ENCODE data around the gene ARHGAP23. TPM values are rescaled to one million over a fixed set of nuclear protein-coding genes. Genes with fewer than 3 reads are reported as not detected.
"Not testable (repeated sequence)": the region's sequence is repeated elsewhere in the genome, so short reads cannot be mapped to it uniquely, and the experiment has no call there.

Gene ARHGAP23
- total RNA-seq, 1 experiment from 2014 or later, result 34.6 TPM

DNA sequence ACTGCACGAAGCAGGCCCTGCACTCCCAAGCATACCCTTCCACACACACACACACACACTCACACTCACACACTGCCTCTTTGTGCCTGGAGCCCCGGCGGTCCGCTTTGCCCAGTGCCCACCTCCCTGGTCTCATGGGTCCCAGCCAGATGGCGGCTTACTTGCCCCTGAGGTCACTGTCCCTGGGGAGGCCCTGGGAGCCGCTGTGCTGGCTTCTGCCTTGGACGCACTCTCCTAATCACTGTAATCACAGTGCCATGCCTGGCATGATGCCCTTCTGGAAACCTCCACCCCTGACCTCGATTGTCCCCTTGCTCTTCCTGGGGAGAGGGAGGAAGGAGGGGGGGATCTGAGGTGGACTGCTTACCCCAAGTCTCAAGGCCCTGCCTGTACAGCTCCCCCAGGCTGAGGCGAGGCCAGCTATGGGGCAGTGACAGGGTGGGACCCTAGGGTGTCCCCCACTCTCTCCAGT lies 36.0 kb downstream of the ARHGAP23 start:
- H3K9me3 ChIP-seq, result no peaks in the 10 kb centered on the region
- peak; percentile 91 for DNase-seq
- no peaks in the 10 kb centered on the region for H3K27me3 ChIP-seq
- peak overlapping the region; percentile 24 for H3K4me3 ChIP-seq
- peaks cover 85% of the 10 kb centered on the region for H3K36me3 ChIP-seq

DNA sequence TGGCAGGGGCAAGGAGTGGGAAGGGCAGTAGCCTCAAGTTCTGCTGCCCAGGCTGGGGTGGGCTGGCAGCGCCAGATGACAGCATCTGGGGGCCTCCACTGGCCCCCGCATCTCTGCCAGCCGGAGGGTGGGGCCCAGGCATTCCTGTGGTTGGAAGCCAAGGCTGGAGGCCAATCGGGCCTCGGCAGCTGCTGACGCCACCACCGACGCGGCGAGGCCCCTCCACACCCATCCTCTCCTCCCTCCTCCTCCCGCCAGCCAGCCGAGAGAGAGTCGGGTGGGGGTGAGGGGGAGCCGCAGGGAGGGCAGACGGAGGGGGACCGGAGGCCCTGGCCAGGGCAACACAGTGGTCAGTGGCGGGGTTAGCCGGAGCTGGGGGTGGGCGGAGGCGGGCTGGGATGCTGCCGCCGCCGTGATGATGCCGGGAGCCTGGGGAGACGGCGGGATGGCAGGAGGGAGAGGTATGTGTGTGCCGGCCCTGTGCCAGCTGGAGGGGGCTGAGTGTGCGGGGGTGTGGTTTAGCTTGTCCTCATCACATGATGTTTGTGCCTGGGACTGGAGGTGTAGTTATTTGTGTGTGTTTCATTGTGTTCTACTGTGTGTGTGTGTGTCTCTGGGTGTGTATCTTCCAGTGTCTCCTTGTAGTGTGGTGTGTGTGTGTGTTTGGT lies 36.6 kb downstream of the ARHGAP23 start:
- DNase-seq, result peak; percentile 98
- peak overlapping the region; percentile 24 for H3K4me3 ChIP-seq
- H3K9me3 ChIP-seq, result no peaks in the 10 kb centered on the region
- H3K27me3 ChIP-seq, result no peaks in the 10 kb centered on the region
- H3K36me3 ChIP-seq, result peaks cover 85% of the 10 kb centered on the region

DNA sequence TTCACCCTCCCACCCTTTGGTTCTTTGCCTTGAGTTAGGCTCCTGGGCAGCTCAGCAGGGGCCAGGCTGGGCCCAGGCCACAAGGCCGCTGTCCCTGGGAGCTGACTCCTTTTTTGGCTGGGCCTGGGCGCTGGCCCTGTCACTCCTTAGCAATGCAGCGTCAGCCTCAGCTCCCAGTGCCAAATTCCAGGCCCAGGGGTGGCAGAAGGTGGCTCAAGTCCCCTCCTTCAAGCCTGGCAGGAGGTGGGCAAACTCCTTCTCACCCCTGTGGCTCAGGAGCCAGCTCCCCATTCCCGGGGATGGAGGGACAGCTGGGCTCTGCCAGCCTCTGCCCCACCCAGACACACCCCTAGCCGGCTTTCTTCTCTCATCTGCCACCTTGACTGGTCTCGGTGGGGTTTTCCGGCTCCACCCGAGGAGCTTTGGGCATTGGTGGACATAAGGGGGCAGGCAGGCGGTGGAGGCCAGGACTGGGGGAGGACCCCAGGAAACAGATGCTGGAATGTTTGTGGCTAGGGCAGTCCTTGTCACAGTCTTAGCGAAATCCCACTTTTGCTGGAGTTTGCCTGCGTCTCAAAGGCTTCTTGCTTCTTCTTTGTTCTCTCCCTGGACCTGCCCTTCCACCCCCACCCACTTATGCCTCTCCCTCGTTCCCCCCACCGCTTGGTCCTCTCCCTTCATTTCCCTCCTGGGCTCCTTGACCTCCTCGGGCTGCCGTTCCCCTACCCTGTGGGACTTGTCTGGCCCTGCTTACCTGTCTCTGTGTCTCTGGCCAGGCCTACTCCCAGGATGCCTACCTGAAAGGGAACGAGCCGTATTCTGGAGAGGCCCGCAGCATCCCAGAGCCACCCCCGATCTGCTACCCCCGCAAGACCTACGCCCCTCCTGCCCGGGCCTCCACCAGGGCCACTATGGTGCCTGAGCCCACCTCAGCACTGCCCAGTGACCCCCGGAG lies 37.4 kb downstream of the ARHGAP23 start:
- Histone ChIP-seq H3K27me3 (no peaks in the 10 kb centered on the region), H3K36me3 (peaks cover 84% of the 10 kb centered on the region)
- peak; percentile 97 for DNase-seq

DNA sequence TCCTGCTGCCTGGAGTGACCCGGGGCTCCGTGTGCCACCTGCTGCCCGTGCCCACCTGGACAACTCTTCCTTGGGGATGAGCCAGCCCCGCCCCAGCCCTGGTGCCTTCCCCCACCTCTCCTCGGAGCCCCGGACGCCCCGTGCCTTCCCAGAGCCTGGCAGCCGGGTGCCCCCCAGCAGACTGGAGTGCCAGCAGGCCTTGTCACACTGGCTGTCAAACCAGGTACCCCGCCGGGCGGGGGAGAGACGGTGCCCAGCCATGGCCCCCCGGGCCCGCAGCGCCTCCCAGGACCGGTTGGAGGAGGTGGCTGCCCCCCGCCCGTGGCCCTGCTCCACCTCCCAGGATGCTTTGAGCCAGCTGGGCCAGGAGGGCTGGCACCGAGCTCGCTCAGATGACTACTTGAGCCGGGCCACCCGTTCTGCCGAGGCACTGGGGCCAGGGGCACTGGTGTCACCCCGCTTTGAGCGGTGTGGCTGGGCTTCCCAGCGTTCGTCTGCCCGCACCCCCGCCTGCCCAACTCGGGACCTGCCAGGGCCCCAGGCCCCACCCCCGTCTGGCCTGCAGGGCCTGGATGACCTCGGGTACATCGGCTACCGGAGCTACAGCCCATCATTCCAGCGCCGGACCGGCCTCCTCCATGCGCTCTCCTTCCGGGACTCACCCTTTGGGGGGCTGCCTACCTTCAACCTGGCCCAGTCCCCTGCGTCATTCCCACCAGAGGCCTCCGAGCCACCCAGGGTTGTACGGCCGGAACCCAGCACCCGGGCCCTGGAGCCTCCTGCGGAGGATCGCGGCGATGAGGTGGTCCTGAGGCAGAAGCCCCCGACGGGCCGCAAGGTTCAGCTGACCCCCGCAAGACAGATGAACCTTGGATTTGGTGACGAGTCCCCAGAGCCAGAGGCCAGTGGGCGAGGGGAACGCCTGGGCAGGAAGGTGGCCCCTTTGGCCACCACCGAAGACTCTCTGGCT lies 38.4 kb downstream of the ARHGAP23 start:
- no peak for DNase-seq
- Histone ChIP-seq H3K36me3 (peaks cover 83% of the 10 kb centered on the region), H3K27me3 (no peaks in the 10 kb centered on the region), H3K9me3 (no peaks in the 10 kb centered on the region), H3K4me3 (no peak overlapping the region)

More for the DNA sequence above, 37.4 kb downstream of the ARHGAP23 start:
- H3K9me3 ChIP-seq, result no peaks in the 10 kb centered on the region
- H3K4me3 ChIP-seq, result peak overlapping the region; percentile 24

DNA sequence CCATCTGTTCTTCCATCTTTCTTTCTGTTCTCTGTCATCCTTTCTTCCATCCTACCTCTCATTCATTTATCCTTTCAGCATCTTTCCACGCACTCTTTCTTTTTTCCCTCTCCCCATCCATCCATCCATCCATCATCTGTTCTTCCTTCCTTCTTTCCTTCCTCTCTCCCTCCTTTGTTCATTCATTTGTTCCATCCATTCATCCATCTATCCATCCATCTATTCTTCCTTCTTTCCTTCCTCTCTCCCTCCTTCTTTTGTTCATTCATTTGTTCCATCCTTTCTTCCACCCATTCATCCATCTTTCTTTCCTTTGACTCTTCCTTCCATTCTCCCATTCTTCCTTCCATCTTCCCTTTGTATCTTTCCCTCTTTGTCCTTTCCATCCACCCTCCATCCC lies 39.2 kb downstream of the ARHGAP23 start:
- H3K4me3 ChIP-seq, result no peak overlapping the region
- no peak for DNase-seq
- no peaks in the 10 kb centered on the region for H3K9me3 ChIP-seq
- no peaks in the 10 kb centered on the region for H3K27me3 ChIP-seq
- peaks cover 79% of the 10 kb centered on the region for H3K36me3 ChIP-seq

DNA sequence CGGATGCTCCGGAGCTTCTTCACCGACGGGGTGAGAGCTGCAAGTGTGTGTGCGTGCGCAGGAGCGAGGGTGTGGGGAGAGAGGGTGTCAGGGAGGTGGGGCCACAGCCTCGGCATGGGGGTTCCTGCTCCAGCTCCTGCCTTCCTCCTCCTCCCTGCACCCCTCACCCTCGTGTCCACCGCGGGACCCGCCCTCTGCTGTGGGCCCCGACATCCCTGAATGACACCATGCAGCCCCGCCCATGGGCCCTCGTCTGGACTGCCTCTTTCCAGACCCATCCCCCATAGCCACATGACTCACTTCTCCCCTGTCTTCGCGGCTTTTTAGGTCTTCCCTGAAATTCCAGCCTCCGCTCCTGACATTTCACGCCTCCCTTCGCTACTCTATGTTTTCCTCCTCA lies 41.6 kb downstream of the ARHGAP23 start:
- Histone ChIP-seq H3K27me3 (no peaks in the 10 kb centered on the region), H3K9me3 (no peaks in the 10 kb centered on the region), H3K4me3 (no peak overlapping the region), H3K36me3 (peaks cover 75% of the 10 kb centered on the region)
- DNase-seq, result no peak

DNA sequence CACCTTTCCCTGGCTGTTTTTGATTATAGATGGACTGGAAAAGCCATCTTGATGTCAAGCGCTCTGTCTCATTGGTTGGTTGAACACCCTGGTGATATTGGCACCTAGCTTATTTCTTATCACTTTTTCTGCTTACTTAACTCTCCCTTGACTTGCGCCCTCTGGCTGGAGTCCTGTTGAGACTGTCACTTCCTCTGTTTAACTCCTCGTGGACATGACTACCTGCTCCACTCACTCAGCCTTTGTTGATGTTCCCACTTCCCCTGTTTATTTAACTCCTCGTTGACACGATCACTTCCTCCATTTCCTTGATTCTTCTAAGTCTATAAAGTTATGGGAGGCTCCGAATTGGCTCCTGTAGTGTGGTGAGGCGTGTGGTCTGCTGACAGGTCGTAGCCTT lies 43.0 kb downstream of the ARHGAP23 start:
- H3K4me3 ChIP-seq, H3K9me3 ChIP-seq, H3K27me3 ChIP-seq: not testable (repeated sequence)
- H3K36me3 ChIP-seq, result peaks cover 77% of the 10 kb centered on the region
- peak; percentile 66 for DNase-seq

DNA sequence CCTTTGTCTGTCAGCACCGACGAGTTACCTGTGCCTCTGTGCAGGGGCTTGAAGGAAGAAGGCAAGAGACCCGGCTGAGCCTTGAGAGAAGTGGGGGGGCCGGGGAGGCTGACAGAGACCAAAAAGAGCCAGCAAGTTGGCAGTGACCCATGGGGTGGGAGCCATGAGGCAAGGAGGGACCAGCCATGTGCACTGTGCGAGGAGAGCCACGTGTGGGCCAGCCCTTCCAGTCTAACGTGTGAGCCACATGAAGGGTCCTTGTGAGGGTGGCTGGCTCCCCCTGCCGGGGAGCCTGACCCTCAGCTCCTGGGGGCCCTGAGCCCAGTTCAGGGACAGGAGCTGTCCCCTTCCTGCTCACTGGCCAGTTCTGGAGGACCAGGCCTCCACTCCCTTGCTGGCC lies 46.4 kb downstream of the ARHGAP23 start:
- H3K36me3 ChIP-seq, result peaks cover 54% of the 10 kb centered on the region
- not testable (repeated sequence) for DNase-seq, H3K27me3 ChIP-seq, H3K9me3 ChIP-seq, H3K4me3 ChIP-seq

DNA sequence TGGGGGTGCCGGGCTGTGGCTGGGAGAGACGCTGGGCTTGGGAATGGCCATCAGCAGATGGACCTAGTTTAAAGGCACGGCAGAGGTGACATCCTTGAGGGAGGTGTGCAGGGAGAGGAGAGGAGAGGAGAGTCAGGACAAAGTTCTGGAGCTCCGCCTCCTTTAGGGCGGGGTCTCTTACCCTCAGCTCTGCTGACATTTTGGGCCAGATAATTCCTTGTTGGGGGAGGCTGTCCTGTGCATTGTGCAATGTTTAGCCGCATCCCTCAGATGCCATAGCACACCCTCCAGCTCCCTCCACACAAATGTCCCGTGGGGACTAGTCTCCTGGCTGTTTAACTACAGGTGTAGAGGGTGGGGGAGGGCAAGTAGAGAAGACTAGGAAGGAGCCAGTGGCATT lies 48.3 kb downstream of the ARHGAP23 start:
- H3K9me3 ChIP-seq, result no peaks in the 10 kb centered on the region
- no peak for DNase-seq
- no peaks in the 10 kb centered on the region for H3K27me3 ChIP-seq
- no peak overlapping the region for H3K4me3 ChIP-seq
- peaks cover 41% of the 10 kb centered on the region for H3K36me3 ChIP-seq

DNA sequence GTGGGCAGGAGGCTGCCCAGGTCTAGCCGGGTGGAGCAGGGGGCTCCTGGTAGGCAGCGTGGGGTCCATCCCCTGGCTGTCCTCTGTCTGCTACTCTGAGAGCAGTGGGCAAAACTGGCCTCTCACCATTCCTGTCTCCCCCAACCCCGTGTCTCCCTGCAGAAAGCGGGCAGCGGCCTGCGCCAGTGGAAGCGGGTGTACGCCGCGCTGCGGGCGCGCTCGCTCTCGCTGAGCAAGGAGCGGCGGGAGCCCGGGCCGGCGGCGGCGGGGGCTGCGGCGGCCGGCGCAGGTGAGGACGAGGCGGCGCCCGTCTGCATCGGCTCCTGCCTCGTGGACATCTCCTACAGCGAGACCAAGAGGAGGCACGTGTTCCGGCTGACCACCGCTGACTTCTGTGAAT lies 49.2 kb downstream of the ARHGAP23 start:
- H3K36me3 ChIP-seq, result peaks cover 40% of the 10 kb centered on the region
- H3K27me3 ChIP-seq, H3K4me3 ChIP-seq, DNase-seq, H3K9me3 ChIP-seq: not testable (repeated sequence)

DNA sequence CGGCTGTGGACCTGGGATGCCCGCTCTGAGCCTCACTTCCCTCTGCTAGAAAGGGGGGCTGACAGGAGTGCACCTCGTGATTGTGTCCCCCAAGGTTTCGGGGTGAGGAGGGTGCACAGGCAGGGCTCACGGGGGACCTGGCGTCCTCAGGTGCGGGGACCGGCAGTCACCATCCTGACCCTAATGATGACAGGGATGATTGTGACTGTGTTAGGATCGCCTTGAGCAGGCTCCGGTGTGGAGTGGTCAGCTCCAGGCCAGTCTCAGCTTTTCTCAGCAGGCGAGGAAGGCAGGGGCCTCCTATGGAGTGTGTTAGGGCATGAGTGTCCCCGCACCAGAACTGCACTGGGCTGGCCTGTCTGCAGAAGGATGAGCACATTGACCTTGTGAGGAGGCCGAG lies 49.7 kb downstream of the ARHGAP23 start:
- H3K9me3 ChIP-seq, DNase-seq, H3K27me3 ChIP-seq, H3K4me3 ChIP-seq: not testable (repeated sequence)
- peaks cover 41% of the 10 kb centered on the region for H3K36me3 ChIP-seq

DNA sequence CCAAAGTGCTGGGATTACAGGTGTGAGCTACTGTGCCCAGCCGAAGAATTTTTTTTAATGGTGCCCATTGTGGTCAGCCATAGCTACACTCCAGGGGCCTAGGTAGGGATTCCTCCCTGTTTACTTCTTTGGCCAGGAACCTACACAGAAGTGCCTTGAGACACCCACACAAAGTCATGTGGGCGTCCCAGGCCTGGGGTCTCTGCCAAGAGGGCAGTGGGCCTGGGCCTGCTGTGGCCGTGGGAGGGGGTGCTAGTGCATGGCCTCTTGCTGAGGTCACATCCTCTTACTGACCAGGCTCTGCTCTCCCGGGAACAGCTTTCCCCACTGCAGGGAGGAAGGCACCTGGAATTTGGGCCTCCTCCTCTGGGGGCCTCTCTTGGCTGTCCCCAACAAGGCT lies 50.4 kb downstream of the ARHGAP23 start:
- DNase-seq, H3K4me3 ChIP-seq, H3K9me3 ChIP-seq, H3K27me3 ChIP-seq: not testable (repeated sequence)
- H3K36me3 ChIP-seq, result peaks cover 38% of the 10 kb centered on the region

DNA sequence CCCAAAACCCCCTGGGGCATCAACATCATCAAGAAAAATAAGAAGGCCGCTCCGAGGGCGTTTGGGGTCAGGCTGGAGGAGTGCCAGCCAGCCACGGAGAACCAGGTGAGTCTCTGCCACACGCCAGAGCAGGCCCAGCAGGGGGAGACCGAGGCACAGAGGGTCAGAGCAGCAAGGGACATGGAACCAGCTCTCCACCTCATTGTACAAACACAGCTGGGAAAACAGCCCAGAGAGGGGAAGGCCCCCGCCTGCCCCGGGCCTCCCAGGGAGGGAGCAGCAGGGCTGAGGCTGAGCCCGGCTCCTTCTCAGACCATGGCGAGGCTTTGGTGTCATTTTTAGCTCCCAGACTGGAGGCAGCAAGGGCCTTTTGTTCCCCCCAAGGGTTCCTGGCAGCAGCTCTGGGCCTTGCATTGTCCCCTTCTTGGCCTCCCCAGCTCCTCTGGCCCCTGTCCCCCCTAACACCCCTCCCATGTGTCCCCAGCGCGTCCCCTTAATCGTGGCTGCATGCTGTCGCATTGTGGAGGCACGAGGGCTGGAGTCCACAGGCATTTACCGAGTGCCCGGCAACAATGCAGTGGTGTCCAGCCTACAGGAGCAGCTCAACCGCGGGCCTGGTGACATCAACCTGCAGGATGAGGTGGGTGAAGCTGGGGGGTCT lies 53.9 kb downstream of the ARHGAP23 start:
- H3K36me3 ChIP-seq, result peaks cover 26% of the 10 kb centered on the region
- H3K9me3 ChIP-seq, result not testable (repeated sequence)

DNA sequence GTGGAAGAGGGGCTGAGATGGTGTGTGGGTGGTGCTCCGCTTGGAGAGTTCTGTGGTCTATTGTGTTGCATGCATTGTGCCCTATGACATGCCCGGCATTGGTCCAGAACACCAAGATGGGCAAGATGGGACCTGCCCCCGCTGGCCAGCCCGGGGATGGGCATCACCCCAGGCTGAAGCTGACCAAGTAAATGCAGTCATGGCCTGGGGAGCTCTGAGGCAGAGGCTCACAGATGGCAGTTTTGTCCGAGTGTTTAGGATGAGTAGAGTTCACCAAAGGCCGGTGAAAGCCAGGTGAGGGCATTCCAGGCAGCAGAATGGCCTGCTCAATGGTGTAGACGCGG lies 54.4 kb downstream of the ARHGAP23 start:
- H3K4me3 ChIP-seq, H3K27me3 ChIP-seq, DNase-seq, H3K9me3 ChIP-seq: not testable (repeated sequence)
- peaks cover 26% of the 10 kb centered on the region for H3K36me3 ChIP-seq

More for the DNA sequence above, 53.9 kb downstream of the ARHGAP23 start:
- not testable (repeated sequence) for H3K27me3 ChIP-seq, DNase-seq, H3K4me3 ChIP-seq

DNA sequence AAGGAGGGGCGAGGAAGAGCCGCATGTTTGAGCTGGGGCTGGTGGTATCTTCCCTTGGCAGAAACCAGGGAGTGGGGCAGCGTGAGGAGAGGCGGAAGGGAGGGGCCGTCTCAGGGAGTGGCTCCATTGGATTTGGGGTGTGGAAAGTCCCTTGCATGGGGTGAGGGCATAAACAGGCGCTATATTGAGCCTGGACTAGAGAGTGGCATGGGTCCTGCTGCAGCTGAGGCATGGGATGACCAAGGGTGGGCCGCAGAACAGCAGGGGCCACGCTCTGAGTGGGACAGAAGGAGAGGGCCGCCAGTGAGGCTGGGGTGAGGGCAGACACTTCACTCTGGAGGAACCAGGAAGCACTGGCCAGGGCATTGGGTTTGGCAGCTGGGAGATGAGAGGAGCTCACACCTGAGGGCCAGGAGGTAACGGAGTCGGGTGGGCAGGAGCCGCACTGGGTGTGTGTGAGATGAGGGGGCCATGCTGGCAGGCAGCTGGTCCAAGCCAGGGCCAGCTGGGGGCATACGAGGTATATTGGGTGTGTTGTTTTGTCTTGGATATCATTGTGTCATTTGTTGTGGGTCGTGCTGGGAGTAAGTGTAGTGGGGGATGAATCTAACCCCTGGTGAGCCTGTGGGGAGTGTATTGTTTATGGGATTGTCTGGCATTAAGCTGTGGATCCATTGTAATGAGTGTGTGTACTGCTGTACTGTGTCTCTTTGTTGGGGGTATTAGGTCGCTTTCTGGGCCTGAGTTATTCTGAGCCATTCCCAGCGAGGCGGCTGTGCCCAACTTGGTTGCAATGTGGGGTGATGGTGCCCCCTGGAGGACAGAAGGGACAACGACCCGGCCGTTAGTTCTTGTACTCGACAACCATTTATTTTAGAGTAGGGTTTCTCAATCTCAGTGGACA lies 56.2 kb downstream of the ARHGAP23 start:
- not testable (repeated sequence) for H3K9me3 ChIP-seq, H3K27me3 ChIP-seq, H3K4me3 ChIP-seq
- peaks cover 35% of the 10 kb centered on the region for H3K36me3 ChIP-seq
- peak; percentile 69 for DNase-seq

Data from MG63 (cell line).